Neural progenitor cell (in vitro differentiated cells): Measurements from ENCODE around the gene REEP1.

Experiments
- EZH2 ChIP-seq: fragments of 200-600 bp; sonication (generic); IDR thresholded peaks from 2 replicates; pipeline ENCODE4 v1.6.1; 2017; ENCODE audit warnings: antibody characterized with exemption, mild to moderate bottlenecking, moderate library complexity
- TF ChIP-seq, protein P1 (sequence below): fragments of 200-600 bp; sonication (generic); IDR thresholded peaks from 2 replicates; pipeline ENCODE4 v1.5.1; 2017; ENCODE audit warnings: antibody characterized with exemption, mild to moderate bottlenecking

DNA sequence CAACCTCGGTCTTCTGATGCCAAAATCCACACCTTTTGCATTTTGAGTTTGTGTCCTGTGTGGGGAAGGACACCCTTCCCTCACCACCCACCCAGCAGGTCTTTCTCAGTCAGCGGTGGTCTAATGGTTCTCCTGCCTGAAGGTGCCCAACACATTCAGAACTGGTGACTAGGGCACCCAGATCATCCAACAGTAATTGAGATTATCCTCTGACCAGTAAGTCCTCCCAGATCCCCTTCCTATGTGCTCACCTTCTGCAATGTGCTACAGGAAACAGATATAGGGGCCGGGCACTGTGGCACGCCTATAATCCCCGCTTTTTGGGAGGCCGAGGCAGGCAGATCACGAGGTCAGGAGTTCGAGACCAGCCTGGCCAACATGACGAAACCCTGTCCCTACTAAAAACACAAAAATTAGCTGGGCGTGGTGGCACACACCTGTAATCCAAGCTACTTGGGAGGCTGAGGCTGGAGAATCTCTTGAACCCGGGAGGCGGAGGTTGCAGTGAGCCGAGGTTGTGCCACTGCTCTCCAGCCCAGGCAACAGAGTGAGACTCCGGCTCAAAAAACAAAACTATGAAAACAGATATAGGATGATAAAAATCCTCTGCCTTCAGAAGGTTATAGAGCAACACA, 56.2 kb downstream of the REEP1 start:
- TF ChIP-seq, protein P1, sequence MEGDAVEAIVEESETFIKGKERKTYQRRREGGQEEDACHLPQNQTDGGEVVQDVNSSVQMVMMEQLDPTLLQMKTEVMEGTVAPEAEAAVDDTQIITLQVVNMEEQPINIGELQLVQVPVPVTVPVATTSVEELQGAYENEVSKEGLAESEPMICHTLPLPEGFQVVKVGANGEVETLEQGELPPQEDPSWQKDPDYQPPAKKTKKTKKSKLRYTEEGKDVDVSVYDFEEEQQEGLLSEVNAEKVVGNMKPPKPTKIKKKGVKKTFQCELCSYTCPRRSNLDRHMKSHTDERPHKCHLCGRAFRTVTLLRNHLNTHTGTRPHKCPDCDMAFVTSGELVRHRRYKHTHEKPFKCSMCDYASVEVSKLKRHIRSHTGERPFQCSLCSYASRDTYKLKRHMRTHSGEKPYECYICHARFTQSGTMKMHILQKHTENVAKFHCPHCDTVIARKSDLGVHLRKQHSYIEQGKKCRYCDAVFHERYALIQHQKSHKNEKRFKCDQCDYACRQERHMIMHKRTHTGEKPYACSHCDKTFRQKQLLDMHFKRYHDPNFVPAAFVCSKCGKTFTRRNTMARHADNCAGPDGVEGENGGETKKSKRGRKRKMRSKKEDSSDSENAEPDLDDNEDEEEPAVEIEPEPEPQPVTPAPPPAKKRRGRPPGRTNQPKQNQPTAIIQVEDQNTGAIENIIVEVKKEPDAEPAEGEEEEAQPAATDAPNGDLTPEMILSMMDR = no peak
- no peak for TF ChIP-seq EZH2
